Measurements from ENCODE around the gene FLYWCH2. TPM values are rescaled to one million over a fixed set of nuclear protein-coding genes. Genes with fewer than 3 reads are reported as not detected.

FLYWCH2 gene, protein sequence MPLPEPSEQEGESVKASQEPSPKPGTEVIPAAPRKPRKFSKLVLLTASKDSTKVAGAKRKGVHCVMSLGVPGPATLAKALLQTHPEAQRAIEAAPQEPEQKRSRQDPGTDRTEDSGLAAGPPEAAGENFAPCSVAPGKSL
- total RNA-seq = 10 to 100 TPM; 18.9 to 19.3 TPM

DNA sequence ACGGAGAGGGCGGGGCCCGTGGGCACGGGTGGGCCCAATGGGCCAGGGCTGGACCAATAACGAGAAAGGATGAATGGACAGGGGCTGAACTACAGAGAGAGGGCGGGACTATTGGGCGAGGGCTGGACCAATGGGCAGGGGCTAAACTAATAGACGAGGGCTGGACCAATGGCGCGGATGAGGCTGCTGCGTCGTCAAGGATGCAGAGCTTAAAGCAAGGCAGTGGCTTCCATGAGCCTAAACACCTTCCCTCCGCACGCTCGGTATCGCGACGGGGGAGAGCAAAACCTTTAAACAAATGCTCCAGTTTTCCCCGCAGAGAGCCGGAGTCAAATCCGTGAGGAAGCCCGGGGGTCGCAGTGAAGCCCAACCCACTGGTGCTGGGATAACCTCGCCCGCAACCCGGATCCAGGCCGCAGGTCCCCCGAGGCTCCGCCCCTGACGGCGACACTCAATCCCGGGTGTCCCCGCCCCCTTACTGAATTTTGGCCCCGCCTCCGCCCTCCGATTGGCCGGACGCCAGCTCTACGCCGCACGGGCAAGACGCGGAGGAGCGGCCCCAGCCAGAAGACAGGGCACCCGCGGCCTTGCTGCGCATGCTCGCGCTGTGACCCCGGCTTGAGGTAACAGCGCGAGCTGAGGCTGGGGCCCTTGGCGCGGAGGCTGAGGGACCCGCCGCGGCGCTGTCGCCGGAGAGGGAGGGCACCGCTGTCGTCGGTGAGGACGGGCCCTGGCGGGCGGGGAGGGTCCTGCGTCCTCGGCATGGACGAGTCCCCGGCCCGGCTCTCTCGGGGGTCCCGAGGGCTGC is at the start of gene FLYWCH2:
TSS of gene FLYWCH2 (plus strand) at position 566 of the 808 bp plus-strand sequence. CDS start 13,235 bp downstream, outside the sequence.
- peaks cover 13% of the 10 kb centered on the region for H3K4me1 Mint-ChIP-seq (ENCODE audit: low read depth)
- peak within 1 kb of the TSS; percentile 89 for H3K4me3 Mint-ChIP-seq
- DNase-seq = peak; percentile 99
- peak within 1 kb of the TSS; percentile 91 for H3K27ac Mint-ChIP-seq
- POLR2A ChIA-PET = interaction anchor here (0.5 to 2.3 kb wide), 10 partner anchors 10 to 350 kb away, joined by 3 to 12 read pairs (median 3); no protein-coding TSS in a partner anchor
- intact Hi-C loops (cut with micrococcal nuclease) = no loop called here
- H3K9me3 Mint-ChIP-seq = peaks cover 1% of the 10 kb centered on the region
- CTCF ChIA-PET = interaction anchor here (0.7 to 3.8 kb wide), 16 partner anchors 9 to 87 kb away, joined by 3 to 27 read pairs (median 4); no protein-coding TSS in a partner anchor
- H3K36me3 Mint-ChIP-seq (ENCODE audit: low read depth) = no peaks in the 10 kb centered on the region
- H3K27me3 Mint-ChIP-seq = no peaks in the 10 kb centered on the region
- peak; percentile 94 for ATAC-seq
- TF ChIP-seq, protein P1, sequence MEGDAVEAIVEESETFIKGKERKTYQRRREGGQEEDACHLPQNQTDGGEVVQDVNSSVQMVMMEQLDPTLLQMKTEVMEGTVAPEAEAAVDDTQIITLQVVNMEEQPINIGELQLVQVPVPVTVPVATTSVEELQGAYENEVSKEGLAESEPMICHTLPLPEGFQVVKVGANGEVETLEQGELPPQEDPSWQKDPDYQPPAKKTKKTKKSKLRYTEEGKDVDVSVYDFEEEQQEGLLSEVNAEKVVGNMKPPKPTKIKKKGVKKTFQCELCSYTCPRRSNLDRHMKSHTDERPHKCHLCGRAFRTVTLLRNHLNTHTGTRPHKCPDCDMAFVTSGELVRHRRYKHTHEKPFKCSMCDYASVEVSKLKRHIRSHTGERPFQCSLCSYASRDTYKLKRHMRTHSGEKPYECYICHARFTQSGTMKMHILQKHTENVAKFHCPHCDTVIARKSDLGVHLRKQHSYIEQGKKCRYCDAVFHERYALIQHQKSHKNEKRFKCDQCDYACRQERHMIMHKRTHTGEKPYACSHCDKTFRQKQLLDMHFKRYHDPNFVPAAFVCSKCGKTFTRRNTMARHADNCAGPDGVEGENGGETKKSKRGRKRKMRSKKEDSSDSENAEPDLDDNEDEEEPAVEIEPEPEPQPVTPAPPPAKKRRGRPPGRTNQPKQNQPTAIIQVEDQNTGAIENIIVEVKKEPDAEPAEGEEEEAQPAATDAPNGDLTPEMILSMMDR (IDR thresholded peaks at IDR 0.05) = no peak

DNA sequence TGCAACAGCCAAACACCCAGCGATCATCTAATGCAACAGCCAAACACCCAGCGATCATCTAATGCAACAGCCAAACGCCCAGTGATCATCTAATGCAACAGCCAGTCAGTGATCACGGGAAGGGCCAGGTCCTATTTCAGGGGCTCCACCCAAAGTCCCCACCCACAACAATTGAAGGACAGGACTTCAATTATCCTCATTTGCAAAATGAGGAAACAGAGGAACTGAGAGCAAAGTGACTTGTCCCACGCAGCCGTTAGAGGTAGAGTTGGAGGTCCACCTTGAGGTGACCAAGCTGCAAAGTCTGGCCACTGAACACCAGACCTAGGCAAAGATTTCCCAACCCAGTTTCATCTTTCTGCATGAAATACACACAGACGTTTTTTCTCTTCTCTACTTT is 49.2 kb upstream of the FLYWCH2 start:
- Mint-ChIP-seq H3K27me3 (peaks cover 4% of the 10 kb centered on the region), H3K4me3 (no peak overlapping the region), H3K27ac (no peak overlapping the region), H3K36me3 (ENCODE audit: low read depth) (no peaks in the 10 kb centered on the region), H3K9me3 (no peaks in the 10 kb centered on the region), H3K4me1 (ENCODE audit: low read depth) (no peaks in the 10 kb centered on the region)
- ATAC-seq (no peak), DNase-seq (no peak)
- POLR2A ChIA-PET = no interaction called here
- CTCF ChIA-PET = no interaction called here
- intact Hi-C loops (cut with micrococcal nuclease) = no loop called here
- TF ChIP-seq, protein P1 (IDR thresholded peaks at IDR 0.05) = no peak

DNA sequence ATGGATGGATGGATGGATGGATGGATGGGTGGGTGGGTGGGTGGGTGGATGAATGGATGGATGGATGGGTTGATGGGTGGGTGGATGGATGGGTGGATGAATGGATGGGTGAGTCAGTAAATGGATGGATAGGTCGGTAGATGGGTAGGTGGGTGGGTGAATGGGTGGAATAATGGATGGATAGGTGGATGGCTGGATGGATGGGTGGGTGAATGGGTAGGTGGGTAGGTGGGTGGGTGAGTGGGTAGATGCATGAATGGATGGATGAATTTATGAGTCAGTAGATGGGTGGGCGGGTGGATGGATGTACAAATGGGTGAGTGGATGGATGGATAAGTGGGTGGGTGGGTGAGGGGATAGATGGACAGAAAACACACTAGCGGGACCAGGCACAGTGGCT is 48.0 kb upstream of the FLYWCH2 start:
- intact Hi-C loops (cut with micrococcal nuclease) = no loop called here
- ChIA-PET CTCF (no interaction called here), POLR2A (no interaction called here)
- DNase-seq (no peak), ATAC-seq (no peak)
- Mint-ChIP-seq H3K27ac (no peak overlapping the region), H3K4me1 (ENCODE audit: low read depth) (peaks cover 7% of the 10 kb centered on the region), H3K9me3 (no peaks in the 10 kb centered on the region), H3K27me3 (peaks cover 4% of the 10 kb centered on the region), H3K36me3 (ENCODE audit: low read depth) (no peaks in the 10 kb centered on the region), H3K4me3 (no peak overlapping the region)
- TF ChIP-seq, protein P1 (IDR thresholded peaks at IDR 0.05) = no peak

DNA sequence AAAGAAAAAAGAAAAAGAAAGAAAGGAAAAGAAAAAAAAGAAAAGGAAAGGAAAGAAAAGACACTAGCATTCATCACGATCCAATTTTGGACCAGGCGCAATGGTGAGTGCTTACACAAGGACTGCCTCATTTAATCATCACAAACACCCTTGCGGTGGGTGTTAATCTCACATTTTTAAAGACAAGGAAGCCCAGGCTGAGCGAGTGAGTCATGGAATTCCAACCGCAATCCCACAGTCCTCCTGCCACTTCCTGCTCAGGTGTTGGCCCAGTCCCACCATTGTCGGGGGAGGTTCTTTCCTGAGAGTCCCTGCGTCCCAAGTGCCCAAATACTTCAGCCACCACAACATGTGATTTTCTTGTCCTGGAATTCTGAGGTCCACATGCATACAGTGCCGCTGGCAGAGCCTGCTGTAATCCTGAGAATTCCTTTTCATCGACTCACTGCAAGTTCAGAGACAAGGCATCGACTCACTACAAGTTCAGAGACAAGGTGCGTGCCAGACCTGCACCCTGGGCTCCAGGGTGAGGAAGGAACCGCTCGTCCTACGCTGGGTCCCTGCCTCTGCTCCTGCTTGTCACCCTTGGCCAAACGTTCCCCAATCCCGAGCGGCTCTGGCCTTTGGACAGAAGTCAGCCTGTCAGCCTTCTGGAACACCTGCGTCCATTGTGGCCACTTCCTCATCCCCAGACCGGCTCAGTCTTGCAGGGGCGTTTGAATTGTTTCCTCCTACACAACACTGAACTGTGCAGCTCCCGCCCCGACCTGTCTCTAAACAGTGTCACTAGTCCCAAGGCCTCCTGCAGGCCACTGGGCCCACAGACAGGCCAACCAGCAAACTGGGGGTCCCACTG is 47.1 kb upstream of the FLYWCH2 start:
- Mint-ChIP-seq H3K27ac (no peak overlapping the region), H3K27me3 (peaks cover 2% of the 10 kb centered on the region), H3K4me3 (no peak overlapping the region), H3K36me3 (ENCODE audit: low read depth) (no peaks in the 10 kb centered on the region), H3K4me1 (ENCODE audit: low read depth) (peaks cover 8% of the 10 kb centered on the region), H3K9me3 (no peaks in the 10 kb centered on the region)
- CTCF ChIA-PET = interaction anchor here (0.9 kb wide), 2 partner anchors 33 to 83 kb away, joined by 3 read pairs; no protein-coding TSS in a partner anchor
- POLR2A ChIA-PET = no interaction called here
- TF ChIP-seq, protein P1 (IDR thresholded peaks at IDR 0.05) = no peak
- intact Hi-C loops (cut with micrococcal nuclease) = no loop called here
- DNase-seq (no peak), ATAC-seq (no peak)

Data from activated CD8-positive, alpha-beta T cell treated with anti-CD3 and anti-CD28 coated beads for 36 hours (primary cell).